ENCODE measurements around the gene SLC44A5.
"Not testable (repeated sequence)": the region's sequence is repeated elsewhere in the genome, so short reads cannot be mapped to it uniquely, and the experiment has no call there.

Gene SLC44A5

GRCh38 chr1:75611014-75611413 is at the start of gene SLC44A5:
Gene SLC44A5, minus strand, starts transcription at chr1:75611114. Its CDS starts 69,667 bp downstream, at chr1:75541447.
- no peak for DNase-seq

GRCh38 chr1:75655931-75656330 is 45.0 kb upstream of the SLC44A5 start:
- DNase-seq = no peak

- DNase-seq = not testable (repeated sequence)
Measured at GRCh38 chr1:75647183-75647582, 36.3 kb upstream of the SLC44A5 start.

- not testable (repeated sequence) for DNase-seq
Measured at GRCh38 chr1:75645153-75645552, 34.2 kb upstream of the SLC44A5 start.

GRCh38 chr1:75643460-75643859 is 32.5 kb upstream of the SLC44A5 start:
- DNase-seq = no peak

- DNase-seq = no peak
Measured at GRCh38 chr1:75641325-75641724, 30.4 kb upstream of the SLC44A5 start.

- DNase-seq = no peak
Measured at GRCh38 chr1:75640137-75640536, 29.2 kb upstream of the SLC44A5 start.

GRCh38 chr1:75632350-75632949 is 21.5 kb upstream of the SLC44A5 start:
- DNase-seq = no peak

- no peak for DNase-seq
Measured at GRCh38 chr1:75630998-75631397, 20.1 kb upstream of the SLC44A5 start.

GRCh38 chr1:75630004-75630594 is 19.2 kb upstream of the SLC44A5 start:
- DNase-seq = no peak

- DNase-seq = no peak
Measured at GRCh38 chr1:75625795-75626194, 14.9 kb upstream of the SLC44A5 start.

- DNase-seq = no peak
Measured at GRCh38 chr1:75618382-75618781, 7.5 kb upstream of the SLC44A5 start.

GRCh38 chr1:75616436-75617433 is 5.8 kb upstream of the SLC44A5 start:
- no peak for DNase-seq

- DNase-seq = no peak
Measured at GRCh38 chr1:75615613-75616435, 4.9 kb upstream of the SLC44A5 start.

GRCh38 chr1:75614399-75614756 is 3.5 kb upstream of the SLC44A5 start:
- no peak for DNase-seq

- DNase-seq = no peak
Measured at GRCh38 chr1:75613916-75614315, 3.0 kb upstream of the SLC44A5 start.

GRCh38 chr1:75612976-75613375 is 2.1 kb upstream of the SLC44A5 start:
- no peak for DNase-seq

GRCh38 chr1:75602486-75602885 is 8.4 kb downstream of the SLC44A5 start:
- no peak for DNase-seq

- DNase-seq = no peak
Measured at GRCh38 chr1:75600781-75601180, 10.1 kb downstream of the SLC44A5 start.

- no peak for DNase-seq
Measured at GRCh38 chr1:75594327-75594726, 16.6 kb downstream of the SLC44A5 start.

GRCh38 chr1:75593457-75593856 is 17.5 kb downstream of the SLC44A5 start:
- DNase-seq = not testable (repeated sequence)

GRCh38 chr1:75589637-75590036 is 21.3 kb downstream of the SLC44A5 start:
- no peak for DNase-seq

All from NCI-H1092 (cell line).